Measurements from ENCODE around the gene SOX8.

DNA sequence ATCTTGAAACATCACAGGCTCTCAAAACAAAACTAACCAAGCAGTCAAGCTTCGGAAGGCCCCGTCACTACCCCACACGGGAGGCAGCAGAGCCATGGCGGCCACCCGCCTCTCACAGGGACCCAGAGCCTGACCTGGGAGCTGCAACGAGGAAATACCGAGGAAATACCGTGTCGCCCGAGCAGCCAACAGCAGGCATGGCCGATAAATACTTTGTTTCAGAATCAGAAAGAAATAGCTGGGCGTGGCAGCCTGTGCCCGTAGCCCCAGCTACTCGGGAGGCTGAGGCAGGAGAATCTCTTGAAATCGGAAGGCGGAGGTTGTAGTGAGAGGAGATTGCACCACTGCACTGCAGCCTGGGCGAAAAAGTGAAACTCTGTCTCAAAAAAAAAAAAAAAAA, 17.7 kb upstream of the SOX8 start:
- TF ChIP-seq, protein P1, sequence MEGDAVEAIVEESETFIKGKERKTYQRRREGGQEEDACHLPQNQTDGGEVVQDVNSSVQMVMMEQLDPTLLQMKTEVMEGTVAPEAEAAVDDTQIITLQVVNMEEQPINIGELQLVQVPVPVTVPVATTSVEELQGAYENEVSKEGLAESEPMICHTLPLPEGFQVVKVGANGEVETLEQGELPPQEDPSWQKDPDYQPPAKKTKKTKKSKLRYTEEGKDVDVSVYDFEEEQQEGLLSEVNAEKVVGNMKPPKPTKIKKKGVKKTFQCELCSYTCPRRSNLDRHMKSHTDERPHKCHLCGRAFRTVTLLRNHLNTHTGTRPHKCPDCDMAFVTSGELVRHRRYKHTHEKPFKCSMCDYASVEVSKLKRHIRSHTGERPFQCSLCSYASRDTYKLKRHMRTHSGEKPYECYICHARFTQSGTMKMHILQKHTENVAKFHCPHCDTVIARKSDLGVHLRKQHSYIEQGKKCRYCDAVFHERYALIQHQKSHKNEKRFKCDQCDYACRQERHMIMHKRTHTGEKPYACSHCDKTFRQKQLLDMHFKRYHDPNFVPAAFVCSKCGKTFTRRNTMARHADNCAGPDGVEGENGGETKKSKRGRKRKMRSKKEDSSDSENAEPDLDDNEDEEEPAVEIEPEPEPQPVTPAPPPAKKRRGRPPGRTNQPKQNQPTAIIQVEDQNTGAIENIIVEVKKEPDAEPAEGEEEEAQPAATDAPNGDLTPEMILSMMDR (IDR thresholded peaks at IDR 0.05) = no peak
- TF ChIP-seq ZFX (IDR thresholded peaks at IDR 0.05; ENCODE audit: borderline replicate concordance) = no peak

Measured in 22Rv1 (cell line).